OCI-LY7 (cell line): ENCODE measurements around the gene SLC5A10. TPM values are rescaled to one million over a fixed set of nuclear protein-coding genes. Genes with fewer than 3 reads are reported as not detected.

Experiments used
- BruUV-seq: library from RNA; stranded (reverse); fragments of 400-500 nt; replicated peaks from 2 replicates; lab custom pipeline; 2021; lab: Mats Ljungman, UMichigan
- CTCF ChIA-PET: fragments of 300-600 bp; sonication (Branson Sonifier 250); formaldehyde crosslinking; loops from one replicate; lab custom pipeline; 2022; ENCODE audit warnings: antibody characterized with exemption; ENCODE audit not compliant: unreplicated experiment; lab: Charles Lee
- POLR2A ChIA-PET: fragments of 300-600 bp; sonication (Branson Sonifier 250); formaldehyde crosslinking; loops from one replicate; lab custom pipeline; 2022; ENCODE audit warnings: antibody characterized with exemption; lab: Charles Lee
- DNase-seq: peaks from one replicate; pipeline ENCODE4 v3.0.0-alpha.2; 2015; ENCODE audit warnings: low spot score
- H2AFZ ChIP-seq: fragments of 200-600 bp; sonication (generic), shearing (Covaris generic); 2 replicates; pipeline ENCODE4 v1.6.1; 2014; ENCODE audit warnings: mild to moderate bottlenecking, antibody characterized with exemption, low read length, moderate library complexity
- H3K27ac ChIP-seq: fragments of 200-600 bp; sonication (generic); 2 replicates; pipeline ENCODE4 v1.5.1; 2014; ENCODE audit warnings: mixed run types, low read depth, mild to moderate bottlenecking, moderate library complexity, low read length, inconsistent platforms; ENCODE audit not compliant: poor library complexity, severe bottlenecking
- H3K36me3 ChIP-seq: fragments of 200-600 bp; sonication (generic); 2 replicates; pipeline ENCODE4 v1.6.1; 2014; ENCODE audit warnings: mild to moderate bottlenecking, antibody characterized with exemption, low read length, moderate library complexity, mixed read lengths; ENCODE audit not compliant: insufficient read depth
- H3K4me1 ChIP-seq: fragments of 200-600 bp; sonication (generic); 2 replicates; pipeline ENCODE4 v1.5.1; 2014; ENCODE audit warnings: mild to moderate bottlenecking, low read length; ENCODE audit not compliant: insufficient read depth, poor library complexity, severe bottlenecking
- H3K4me2 ChIP-seq: fragments of 200-600 bp; sonication (generic); 2 replicates; pipeline ENCODE4 v1.6.1; 2014; ENCODE audit warnings: mild to moderate bottlenecking, low read length
- H3K4me3 ChIP-seq: fragments of 200-600 bp; sonication (generic); 2 replicates; pipeline ENCODE4 v1.5.1; 2014; ENCODE audit warnings: mild to moderate bottlenecking, low read depth, low read length; ENCODE audit not compliant: poor library complexity, severe bottlenecking
- H3K79me2 ChIP-seq: fragments of 200-600 bp; sonication (generic); 2 replicates; pipeline ENCODE4 v1.6.1; 2016; ENCODE audit warnings: low read depth, mild to moderate bottlenecking, low read length, moderate library complexity, mixed read lengths; ENCODE audit not compliant: insufficient read depth
- H3K9me2 ChIP-seq: fragments of 200-600 bp; sonication (generic); 2 replicates; pipeline ENCODE4 v1.6.1; 2016; ENCODE audit warnings: mild to moderate bottlenecking, low read length, mixed read lengths; ENCODE audit not compliant: insufficient read depth
- H3K9me3 ChIP-seq: fragments of 200-600 bp; sonication (generic); 2 replicates; pipeline ENCODE4 v1.6.1; 2014; ENCODE audit warnings: mild to moderate bottlenecking, mixed run types, low read length, mixed read lengths
- H4K20me1 ChIP-seq: fragments of 200-600 bp; sonication (generic); 2 replicates; pipeline ENCODE4 v1.6.1; 2014; ENCODE audit warnings: mild to moderate bottlenecking, antibody characterized with exemption, low read length, moderate library complexity, mixed read lengths; ENCODE audit not compliant: insufficient read depth
- EZH2phosphoT487 ChIP-seq: fragments of 200-600 bp; sonication (generic); IDR thresholded peaks from 2 replicates; pipeline ENCODE4 v1.6.1; 2018; ENCODE audit warnings: low read depth, borderline replicate concordance, mild to moderate bottlenecking, mixed run types, antibody characterized with exemption, low read length, moderate library complexity, mixed read lengths
- intact Hi-C: fragments of 100-400 bp; cut with micrococcal nuclease; formaldehyde crosslinking; loops from one replicate; pipeline ENCODE4 v1.10.0; 2022; ENCODE audit not compliant: unreplicated experiment
- total RNA-seq, 2 experiments: library from RNA; depleted of rRNA in 1 of 2; stranded (reverse); fragments of >200 nt in 1 of 2; shearing (Covaris generic) in 1 of 2; gene quantifications; 2 replicates each; pipeline ENCODE4 v1.2.3, GENCODE V29; 2014 to 2022
- TF ChIP-seq, protein P1 (sequence below): fragments of 200-600 bp; sonication (generic); conservative IDR thresholded peaks from 2 replicates; pipeline ENCODE4 v1.5.1; 2014; ENCODE audit warnings: mild to moderate bottlenecking, antibody characterized with exemption, low read length, moderate library complexity, mixed read lengths

Gene SLC5A10
- total RNA-seq, 2 experiments from 2014 or later, result not detected

DNA sequence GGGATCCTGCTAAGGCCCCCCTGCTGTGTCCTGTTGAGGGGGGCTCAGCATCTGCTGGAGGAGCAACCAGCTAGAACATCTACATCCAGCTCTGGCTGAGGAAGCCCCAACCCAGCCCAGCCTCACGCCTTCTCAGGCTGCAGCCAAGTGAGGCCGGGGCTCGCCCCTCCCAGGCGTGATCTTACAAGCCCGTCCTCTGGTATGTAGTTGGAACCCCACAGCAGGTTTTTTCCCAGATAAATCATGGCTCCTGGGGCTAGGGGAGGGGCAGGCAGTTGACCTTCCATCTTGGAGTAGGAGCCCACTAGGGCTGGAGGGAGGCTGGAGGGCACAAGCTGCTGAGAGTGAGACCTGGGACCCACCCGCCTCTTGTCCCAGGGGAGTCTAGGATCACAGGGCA lies 47.9 kb downstream of the SLC5A10 start:
- ChIA-PET CTCF (no interaction called here), POLR2A (no interaction called here)
- Histone ChIP-seq H3K36me3 (peaks cover 4% of the 10 kb centered on the region; the same call in 1 of the 2 replicates), H3K4me2 (no peak overlapping the region), H3K9me2 (no peaks in the 10 kb centered on the region), H3K4me1 (peaks cover 28% of the 10 kb centered on the region), H3K27ac (no peak overlapping the region), H3K9me3 (peaks cover 3% of the 10 kb centered on the region; the same call in 1 of the 2 replicates), H3K4me3 (no peak overlapping the region), H3K79me2 (no peaks in the 10 kb centered on the region), H2AFZ (no peak overlapping the region), H4K20me1 (no peaks in the 10 kb centered on the region)
- TF ChIP-seq, protein P1, sequence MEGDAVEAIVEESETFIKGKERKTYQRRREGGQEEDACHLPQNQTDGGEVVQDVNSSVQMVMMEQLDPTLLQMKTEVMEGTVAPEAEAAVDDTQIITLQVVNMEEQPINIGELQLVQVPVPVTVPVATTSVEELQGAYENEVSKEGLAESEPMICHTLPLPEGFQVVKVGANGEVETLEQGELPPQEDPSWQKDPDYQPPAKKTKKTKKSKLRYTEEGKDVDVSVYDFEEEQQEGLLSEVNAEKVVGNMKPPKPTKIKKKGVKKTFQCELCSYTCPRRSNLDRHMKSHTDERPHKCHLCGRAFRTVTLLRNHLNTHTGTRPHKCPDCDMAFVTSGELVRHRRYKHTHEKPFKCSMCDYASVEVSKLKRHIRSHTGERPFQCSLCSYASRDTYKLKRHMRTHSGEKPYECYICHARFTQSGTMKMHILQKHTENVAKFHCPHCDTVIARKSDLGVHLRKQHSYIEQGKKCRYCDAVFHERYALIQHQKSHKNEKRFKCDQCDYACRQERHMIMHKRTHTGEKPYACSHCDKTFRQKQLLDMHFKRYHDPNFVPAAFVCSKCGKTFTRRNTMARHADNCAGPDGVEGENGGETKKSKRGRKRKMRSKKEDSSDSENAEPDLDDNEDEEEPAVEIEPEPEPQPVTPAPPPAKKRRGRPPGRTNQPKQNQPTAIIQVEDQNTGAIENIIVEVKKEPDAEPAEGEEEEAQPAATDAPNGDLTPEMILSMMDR, result no peak
- no peak for TF ChIP-seq EZH2phosphoT487
- intact Hi-C loops, result loop anchor here (10.0 kb wide), 1 partner anchor 65 kb away; no protein-coding TSS in a partner anchor
- no TSS peak for BruUV-seq
- no peak for DNase-seq

DNA sequence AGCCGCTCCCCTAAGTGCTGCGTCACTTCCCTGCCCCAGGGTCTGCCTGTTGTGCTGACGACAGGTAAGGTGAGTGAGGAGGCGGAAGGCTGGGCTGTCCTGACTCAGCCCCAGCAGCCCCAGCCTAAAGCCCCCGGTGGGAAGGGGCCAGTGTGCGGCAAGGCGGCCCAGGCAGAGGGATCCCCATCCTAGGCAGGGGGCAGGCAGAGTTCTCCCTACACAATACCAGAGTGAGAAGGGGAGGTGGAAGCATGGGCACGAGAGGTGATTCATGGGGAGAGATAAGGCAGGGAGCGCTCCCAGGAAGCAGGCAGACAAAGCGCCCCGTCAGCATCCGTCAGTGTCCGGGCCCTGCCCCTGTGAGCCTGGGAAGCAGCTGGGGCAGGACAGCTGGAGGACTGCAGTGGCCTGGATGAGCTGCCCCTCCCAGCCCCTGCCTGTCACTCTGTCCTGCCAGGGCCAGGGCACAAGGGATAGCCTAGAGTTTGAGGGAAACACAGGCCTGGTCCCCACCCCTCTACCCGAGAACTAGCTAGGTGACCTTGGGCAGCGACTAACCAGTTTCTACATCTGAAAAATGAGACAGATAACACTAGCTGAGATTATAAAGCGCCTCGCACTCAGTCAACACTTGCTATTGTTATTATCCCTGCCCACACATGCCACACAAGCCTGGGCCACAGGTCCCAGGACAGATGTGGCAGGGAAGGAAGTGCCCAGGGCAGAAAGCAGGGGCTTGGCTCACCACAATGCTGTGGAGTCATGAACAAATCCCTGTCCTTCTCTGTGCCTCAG lies 48.8 kb downstream of the SLC5A10 start:
- intact Hi-C loops, result loop anchor here (10.0 kb wide), 1 partner anchor 66 kb away; no protein-coding TSS in a partner anchor
- Histone ChIP-seq H3K27ac (no peak overlapping the region), H3K36me3 (peaks cover 4% of the 10 kb centered on the region; the same call in 1 of the 2 replicates), H3K4me2 (no peak overlapping the region), H3K9me2 (no peaks in the 10 kb centered on the region), H4K20me1 (no peaks in the 10 kb centered on the region), H3K79me2 (no peaks in the 10 kb centered on the region), H2AFZ (no peak overlapping the region), H3K4me3 (no peak overlapping the region), H3K4me1 (peaks cover 35% of the 10 kb centered on the region), H3K9me3 (no peaks in the 10 kb centered on the region)
- TF ChIP-seq, protein P1, result no peak
- TF ChIP-seq EZH2phosphoT487, result no peak
- no TSS peak for BruUV-seq
- CTCF ChIA-PET, result no interaction called here
- no peak for DNase-seq
- POLR2A ChIA-PET, result interaction anchor here (0.9 kb wide), 1 partner anchor 10 kb away, joined by 4 read pairs; no protein-coding TSS in a partner anchor
